ENCODE results near the gene QPRT.
A peak's percentile ranks its signal among the peaks of the same experiment; 100 is the strongest.
"Not testable (repeated sequence)": the region's sequence is repeated elsewhere in the genome, so short reads cannot be mapped to it uniquely, and the experiment has no call there.

The QPRT gene

DNA sequence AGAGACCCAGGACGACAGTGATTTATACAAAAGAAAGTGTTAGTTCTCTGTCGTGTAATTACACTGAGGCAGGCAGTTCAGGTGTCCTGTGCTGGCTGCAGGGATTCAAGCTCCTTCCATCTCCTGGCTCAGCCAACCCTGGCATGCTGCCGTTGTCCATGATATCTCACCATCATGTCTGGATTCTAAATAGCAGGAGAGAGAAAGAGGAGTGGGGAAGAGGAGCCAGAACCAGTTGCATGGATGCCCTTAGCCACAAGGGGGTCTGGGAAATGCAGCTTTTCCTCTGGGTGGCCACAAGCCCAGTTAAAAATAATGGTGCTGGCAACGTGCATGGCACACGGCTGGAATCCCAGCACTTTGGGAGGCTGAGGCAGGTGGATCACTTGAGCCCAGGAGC, 57.1 kb downstream of the QPRT start:
- TF ChIP-seq ZNF274 (IDR thresholded peaks at IDR 0.05; ENCODE audit: low read depth, low read length) = no peak
- no peak overlapping the region for H3K4me3 ChIP-seq (ENCODE audit: low read length)

DNA sequence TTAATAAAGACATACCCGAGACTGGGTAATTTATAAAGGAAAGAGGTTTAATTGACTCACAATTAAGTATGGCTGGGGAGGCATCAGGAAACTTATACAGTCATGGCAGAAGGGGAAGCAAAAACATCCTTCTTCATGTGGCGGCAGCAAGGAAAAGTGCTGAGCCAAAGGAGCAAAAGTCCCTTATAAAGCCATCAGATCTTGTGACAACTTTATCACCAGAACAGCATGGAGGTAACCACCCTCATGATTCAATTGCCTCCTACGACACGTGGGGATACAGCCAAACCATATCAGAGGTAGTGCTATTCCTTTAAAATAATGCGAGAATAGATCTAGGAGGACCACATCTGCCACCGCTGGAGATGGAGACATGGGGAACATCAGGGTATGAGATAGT, 57.8 kb downstream of the QPRT start:
- H3K4me3 ChIP-seq (ENCODE audit: low read length) = no peak overlapping the region
- TF ChIP-seq ZNF274 (IDR thresholded peaks at IDR 0.05; ENCODE audit: low read depth, low read length) = no peak

DNA sequence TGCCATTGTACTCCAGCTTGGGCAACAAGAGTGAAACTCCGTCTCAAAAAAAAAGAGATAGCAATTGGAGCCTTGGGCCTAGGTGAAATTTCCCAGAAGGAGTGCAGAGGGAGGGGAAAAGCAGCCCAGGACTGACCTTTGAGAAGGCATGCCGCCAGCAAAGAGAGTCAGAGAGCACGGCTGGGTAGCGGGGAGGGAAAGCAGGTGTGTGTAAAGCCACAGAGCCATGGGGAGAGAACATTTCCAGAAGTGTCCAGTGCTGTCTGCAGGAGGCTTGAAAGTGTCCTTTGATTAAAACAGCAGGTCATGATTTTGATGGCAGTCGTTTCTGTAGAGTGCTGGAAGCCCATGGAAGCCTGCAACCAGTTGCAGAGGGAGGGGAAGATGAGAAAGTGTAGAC, 58.7 kb downstream of the QPRT start:
- H3K4me3 ChIP-seq (ENCODE audit: low read length) = no peak overlapping the region
- TF ChIP-seq ZNF274 (IDR thresholded peaks at IDR 0.05; ENCODE audit: low read depth, low read length) = no peak

DNA sequence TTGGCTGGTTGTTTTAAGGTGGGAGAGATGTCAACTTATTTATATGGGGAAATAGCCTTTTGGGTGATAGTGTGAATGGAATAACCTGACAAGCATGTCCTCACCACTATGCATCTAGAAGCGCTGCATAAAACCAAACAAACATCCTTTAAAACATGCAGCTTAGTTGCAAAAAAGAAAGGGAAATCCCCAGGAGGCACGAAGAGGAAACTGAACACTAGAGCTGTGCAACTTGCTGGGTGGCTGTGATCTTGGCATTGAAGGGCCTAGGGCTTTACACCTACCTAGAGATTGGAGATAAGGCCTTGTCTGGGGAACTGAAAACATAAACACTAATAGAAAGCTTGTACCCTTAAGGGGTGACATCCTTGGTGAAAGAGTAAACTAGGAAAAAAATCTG, 59.5 kb downstream of the QPRT start:
- H3K4me3 ChIP-seq (ENCODE audit: low read length) = no peak overlapping the region
- no peak for TF ChIP-seq ZNF274 (IDR thresholded peaks at IDR 0.05; ENCODE audit: low read depth, low read length)

DNA sequence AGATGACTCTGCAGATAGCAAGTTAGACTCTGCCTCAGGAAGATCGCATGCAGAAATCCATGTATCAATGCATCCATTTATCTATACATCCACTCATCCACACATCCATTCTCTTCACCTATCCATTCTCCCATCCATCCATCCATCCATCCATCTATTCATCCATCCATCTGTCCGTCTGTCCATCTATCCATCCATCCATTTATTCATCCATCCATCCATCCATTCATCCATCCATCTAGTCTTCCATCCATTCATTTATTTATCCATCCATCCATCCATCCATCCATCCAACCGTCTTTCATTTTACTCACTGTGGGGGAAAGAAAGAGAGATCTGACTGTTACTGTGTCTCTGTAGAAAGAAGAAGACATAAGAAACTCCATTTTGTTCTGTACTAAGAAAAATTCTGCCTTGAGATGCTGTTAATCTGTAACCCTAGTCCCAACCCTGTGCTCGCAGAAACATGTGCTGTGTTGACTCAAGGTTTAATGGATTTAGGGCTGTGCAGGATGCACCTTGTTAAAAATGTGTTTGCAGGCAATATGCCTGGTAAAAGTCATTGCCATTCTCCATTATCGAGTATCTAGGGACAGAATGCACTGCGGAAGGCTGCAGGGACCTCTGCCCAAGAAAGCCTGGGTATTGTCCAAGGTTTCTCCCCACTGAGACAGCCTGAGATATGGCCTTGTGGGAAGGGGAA, 61.1 kb downstream of the QPRT start:
- not testable (repeated sequence) for H3K4me3 ChIP-seq (ENCODE audit: low read length)

DNA sequence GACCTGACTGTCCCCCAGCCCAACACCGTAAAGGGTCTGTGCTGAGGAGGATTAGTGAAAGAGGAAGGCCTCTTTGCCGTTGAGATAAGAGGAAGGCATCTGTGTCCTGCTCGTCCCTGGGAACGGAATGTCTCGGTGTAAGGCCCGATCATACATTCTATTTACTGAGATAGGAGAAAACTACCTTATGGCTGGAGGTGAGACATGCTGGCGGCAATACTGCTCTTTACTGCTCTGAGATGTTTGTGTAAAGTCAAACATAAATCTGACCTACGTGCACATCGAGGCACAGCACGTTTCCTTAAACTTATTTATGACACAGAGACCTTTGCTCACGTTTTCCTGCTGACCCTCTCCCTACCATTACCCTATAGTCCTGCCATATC, 61.6 kb downstream of the QPRT start:
- H3K4me3 ChIP-seq (ENCODE audit: low read length) = not testable (repeated sequence)

DNA sequence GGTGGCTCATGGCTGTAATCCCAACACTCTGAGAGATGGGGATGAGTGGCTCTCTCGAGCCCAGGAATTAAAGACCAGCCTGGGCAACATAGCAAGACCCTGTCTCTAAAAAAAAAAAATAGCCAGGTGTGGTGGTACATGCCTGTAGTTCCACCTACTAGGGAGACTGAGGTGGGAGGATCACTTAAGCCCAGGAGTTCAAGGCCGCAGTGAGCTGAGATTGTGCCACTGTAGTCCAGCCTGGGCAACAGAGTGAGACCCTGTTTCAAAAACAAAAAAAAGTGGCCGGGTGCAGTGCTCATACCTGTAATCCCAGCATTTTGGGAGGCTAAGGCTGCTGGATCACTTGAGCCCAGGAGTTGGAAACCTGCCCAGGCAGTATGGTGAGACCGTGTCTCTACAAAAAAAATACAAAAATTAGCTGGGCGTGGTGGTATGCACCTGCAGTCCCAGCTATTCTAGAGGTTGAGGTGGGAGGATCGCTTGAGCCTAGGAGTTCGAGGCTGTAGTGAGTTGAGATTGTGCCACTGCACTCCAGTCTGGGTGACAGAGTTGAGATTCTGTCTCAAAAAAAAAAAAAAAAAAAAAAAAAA, 63.8 kb downstream of the QPRT start:
- H3K4me3 ChIP-seq (ENCODE audit: low read length) = no peak overlapping the region
- no peak for TF ChIP-seq ZNF274 (IDR thresholded peaks at IDR 0.05; ENCODE audit: low read depth, low read length)

DNA sequence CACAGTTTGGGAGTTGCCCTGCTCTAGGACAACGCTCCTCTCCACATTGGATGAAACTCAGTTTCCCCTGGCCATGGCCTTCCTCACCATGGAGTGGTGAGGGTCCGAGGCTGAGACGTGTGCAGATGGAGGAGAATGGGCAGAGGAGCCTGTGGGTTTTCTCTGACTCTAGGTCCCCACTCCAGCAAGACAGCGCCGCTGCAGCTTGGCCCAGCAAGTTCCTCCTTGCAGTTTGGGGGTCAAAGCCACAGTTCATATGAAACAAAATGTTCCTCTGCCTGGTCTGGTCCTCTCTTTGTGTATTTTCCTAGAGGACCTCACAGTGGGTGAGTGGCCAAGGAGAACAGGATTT, 64.5 kb downstream of the QPRT start:
- H3K4me3 ChIP-seq (ENCODE audit: low read length) = no peak overlapping the region
- TF ChIP-seq ZNF274 (IDR thresholded peaks at IDR 0.05; ENCODE audit: low read depth, low read length) = no peak

DNA sequence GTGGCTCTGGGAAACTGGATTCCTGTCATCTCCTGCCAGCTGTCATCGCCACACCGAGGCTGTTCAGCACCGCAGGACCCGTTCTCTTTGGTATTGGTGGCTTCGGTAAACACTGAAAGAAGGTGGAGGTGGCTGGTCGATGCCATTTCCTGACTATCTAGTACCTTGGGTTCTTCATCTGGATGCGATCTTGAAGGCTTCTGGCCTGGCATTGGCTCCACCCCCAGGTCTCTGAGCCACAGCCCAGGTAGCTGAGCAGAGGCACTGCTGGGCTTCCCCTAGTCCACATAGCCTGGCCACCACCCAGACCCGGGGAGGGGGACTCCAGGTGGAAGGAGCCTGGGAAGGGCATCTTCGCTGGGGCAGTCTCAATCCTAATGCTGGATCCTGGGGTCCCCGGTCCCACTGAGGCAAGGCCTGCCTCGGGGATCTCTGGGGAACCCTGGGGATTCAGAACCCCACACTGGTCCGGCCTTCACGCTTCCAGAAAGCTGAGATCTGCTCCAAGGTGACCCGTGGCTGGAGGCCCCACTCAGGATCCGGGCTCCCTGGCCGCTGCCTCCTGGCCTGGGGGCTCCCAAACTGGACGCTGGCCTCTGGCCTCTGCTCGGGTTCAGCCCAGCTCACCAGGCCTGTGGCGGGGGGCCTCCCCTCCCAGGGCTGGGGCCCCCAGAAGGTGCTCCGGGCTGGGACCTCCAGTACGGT, 65.0 kb downstream of the QPRT start:
- H3K4me3 ChIP-seq (ENCODE audit: low read length) = no peak overlapping the region
- TF ChIP-seq ZNF274 (IDR thresholded peaks at IDR 0.05; ENCODE audit: low read depth, low read length) = no peak

DNA sequence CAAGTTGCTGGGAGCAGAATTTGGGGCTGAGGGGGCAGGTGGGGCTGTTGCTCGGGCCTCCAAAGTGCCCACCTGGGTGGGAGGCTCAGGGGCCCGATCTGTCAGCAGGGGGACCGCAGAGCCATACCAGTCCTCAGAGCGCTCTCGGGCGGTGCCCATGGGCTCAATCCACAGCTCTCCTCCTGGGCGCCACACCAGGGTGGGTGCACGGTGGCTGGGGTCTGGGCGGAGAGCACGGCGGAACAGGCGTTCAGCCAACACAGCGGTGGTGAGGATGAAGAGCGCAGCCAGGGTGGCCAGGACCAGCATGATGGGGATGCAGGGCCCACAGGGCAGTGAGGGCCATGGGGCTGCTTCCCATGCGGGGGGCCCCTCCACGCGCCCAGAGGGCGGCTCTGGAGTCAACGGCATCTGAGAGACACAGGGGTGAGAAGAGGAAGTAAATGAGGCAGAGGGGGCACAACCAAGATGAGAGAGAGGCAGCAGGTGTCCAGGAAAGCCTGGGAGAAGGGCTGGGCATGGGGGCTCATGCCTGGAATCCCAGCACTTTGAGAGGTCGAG, 65.6 kb downstream of the QPRT start:
- H3K4me3 ChIP-seq (ENCODE audit: low read length) = peak overlapping the region; percentile 67; the same call in 1 of the 2 replicates
- TF ChIP-seq ZNF274 (IDR thresholded peaks at IDR 0.05; ENCODE audit: low read depth, low read length) = no peak

DNA sequence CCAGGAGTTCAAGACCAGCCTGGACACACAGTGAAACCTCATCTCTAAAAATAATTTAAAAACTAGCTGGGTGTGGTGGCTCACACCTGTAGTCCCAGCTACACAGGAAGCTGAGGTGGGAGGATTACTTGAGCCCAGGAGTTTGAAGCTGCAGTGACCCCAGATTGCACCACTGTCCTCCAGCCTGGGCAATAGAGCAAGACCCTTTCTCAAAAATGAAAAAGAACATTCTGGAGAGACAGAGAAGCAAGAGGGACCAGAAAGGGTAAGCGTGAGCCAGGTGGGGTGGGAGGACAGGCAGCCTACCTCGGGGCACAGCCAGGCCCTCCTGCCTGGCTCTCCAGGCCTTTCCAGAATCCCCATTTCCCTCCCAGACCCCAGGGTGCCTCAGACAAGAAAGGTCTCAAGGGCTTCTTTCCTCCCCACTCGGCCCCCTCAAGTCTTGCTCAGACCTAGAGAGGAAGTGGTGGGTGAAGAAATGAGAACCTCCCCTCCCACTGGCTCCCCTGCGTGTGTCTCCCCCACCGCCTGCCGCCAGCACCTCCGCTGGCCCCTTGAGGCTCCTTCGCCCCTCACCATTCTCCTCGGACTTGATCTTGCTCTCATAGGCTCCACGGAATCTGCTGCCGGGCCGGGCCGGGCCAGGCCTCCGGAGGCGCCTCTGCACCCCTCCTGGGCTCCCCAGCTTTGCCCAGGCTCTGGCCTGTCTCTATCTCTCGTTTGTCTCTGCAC, 66.3 kb downstream of the QPRT start:
- TF ChIP-seq ZNF274 (IDR thresholded peaks at IDR 0.05; ENCODE audit: low read depth, low read length) = no peak
- H3K4me3 ChIP-seq (ENCODE audit: low read length) = peak overlapping the region; percentile 67; the same call in 1 of the 2 replicates

DNA sequence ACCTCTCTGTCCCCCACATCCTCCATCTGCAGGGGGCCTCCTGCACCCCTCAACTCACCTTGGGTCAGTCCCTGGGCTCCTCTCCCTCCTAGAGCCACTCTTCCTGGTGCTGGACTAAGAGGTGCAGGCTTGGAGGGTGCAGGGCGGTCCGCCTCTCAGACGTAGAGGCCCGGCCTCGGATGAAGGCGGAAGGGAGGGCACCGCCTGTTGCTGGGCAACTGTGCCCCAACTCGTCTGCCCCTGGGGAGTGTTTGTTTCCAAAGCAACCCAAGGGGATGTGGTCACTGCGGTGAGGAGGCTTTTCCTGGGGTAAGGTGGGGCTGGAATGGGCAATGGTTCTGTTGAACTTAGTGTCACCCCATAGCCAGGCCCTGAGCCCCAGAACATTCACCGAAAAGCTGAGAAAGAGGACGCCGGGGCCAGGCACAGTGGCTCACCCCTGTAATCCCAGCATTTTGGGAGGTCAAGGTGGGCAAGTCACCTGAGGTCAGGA, 66.9 kb downstream of the QPRT start, which contains the start of gene C16orf54:
Gene C16orf54, minus strand, starts transcription at position 138 of the 493 bp plus-strand sequence. CDS start 1,039 bp downstream, outside the sequence.
- TF ChIP-seq ZNF274 (IDR thresholded peaks at IDR 0.05; ENCODE audit: low read depth, low read length) = no peak
- peak within 1 kb of the TSS; percentile 67; the same call in 1 of the 2 replicates for H3K4me3 ChIP-seq (ENCODE audit: low read length)

DNA sequence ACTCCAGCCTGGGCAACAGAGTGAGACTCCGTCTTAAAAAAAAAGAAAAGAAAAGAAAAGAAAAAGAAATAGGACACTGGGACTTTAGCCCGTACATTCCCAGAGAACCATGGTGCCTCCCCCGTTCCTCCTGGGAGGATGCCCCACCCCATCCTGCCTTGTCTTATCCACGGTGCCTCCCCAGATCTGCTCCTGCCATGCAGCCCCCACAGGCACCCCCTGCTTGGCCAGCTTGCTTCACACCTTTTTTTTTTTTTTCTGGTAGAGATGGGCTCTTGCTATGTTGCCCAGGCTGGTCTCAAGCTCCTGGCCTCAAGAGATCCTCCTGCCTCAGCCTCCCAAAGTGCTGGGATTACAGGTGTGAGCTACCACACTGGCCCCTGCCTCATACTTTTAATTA, 67.5 kb downstream of the QPRT start:
- H3K4me3 ChIP-seq (ENCODE audit: low read length) = peak overlapping the region; percentile 67; the same call in 1 of the 2 replicates
